GM18520 (cell line): ENCODE measurements around the gene CACNA2D3.

Experiments
- ATAC-seq: cut with Tn5 transposase; IDR thresholded peaks from one replicate; pipeline ENCODE4 v1.9.1; 2021; ENCODE audit not compliant: unreplicated experiment

CACNA2D3 gene

GRCh38 chr3:54935869-54936268 is 813.5 kb downstream of the CACNA2D3 start:
- ATAC-seq: no peak

GRCh38 chr3:54936561-54936960 is 814.2 kb downstream of the CACNA2D3 start:
- ATAC-seq: no peak

- no peak for ATAC-seq
These were observed 817.4 kb downstream of the CACNA2D3 start for GRCh38 chr3:54939557-54940300.

- no peak for ATAC-seq
These were observed 818.6 kb downstream of the CACNA2D3 start for GRCh38 chr3:54940971-54941370.

- ATAC-seq: no peak
These were observed 819.5 kb downstream of the CACNA2D3 start for GRCh38 chr3:54941690-54942362.

GRCh38 chr3:54949491-54950044 is 827.2 kb downstream of the CACNA2D3 start:
- ATAC-seq: no peak

- ATAC-seq: no peak
These were observed 828.1 kb downstream of the CACNA2D3 start for GRCh38 chr3:54950391-54951003.

- no peak for ATAC-seq
These were observed 829.1 kb downstream of the CACNA2D3 start for GRCh38 chr3:54951405-54951804.

- ATAC-seq: no peak
These were observed 831.7 kb downstream of the CACNA2D3 start for GRCh38 chr3:54954022-54954421.

- ATAC-seq: no peak
These were observed 832.2 kb downstream of the CACNA2D3 start for GRCh38 chr3:54954521-54954920.

- no peak for ATAC-seq
These were observed 833.1 kb downstream of the CACNA2D3 start for GRCh38 chr3:54955496-54955895.

GRCh38 chr3:54955941-54956340 is 833.6 kb downstream of the CACNA2D3 start:
- no peak for ATAC-seq

- no peak for ATAC-seq
These were observed 835.4 kb downstream of the CACNA2D3 start for GRCh38 chr3:54957711-54958110.

- no peak for ATAC-seq
These were observed 837.7 kb downstream of the CACNA2D3 start for GRCh38 chr3:54960082-54960481.

GRCh38 chr3:54960701-54961100 is 838.3 kb downstream of the CACNA2D3 start:
- no peak for ATAC-seq

- no peak for ATAC-seq
These were observed 839.8 kb downstream of the CACNA2D3 start for GRCh38 chr3:54962200-54962599.

- ATAC-seq: no peak
These were observed 841.3 kb downstream of the CACNA2D3 start for GRCh38 chr3:54963641-54964040.

- no peak for ATAC-seq
These were observed 841.7 kb downstream of the CACNA2D3 start for GRCh38 chr3:54964081-54964480.

GRCh38 chr3:54965746-54966145 is 843.4 kb downstream of the CACNA2D3 start:
- no peak for ATAC-seq

- ATAC-seq: no peak
These were observed 844.6 kb downstream of the CACNA2D3 start for GRCh38 chr3:54966979-54967378.

GRCh38 chr3:54967731-54968161 is 845.4 kb downstream of the CACNA2D3 start:
- no peak for ATAC-seq
